ENCODE results near the gene MNX1.

Gene MNX1

DNA sequence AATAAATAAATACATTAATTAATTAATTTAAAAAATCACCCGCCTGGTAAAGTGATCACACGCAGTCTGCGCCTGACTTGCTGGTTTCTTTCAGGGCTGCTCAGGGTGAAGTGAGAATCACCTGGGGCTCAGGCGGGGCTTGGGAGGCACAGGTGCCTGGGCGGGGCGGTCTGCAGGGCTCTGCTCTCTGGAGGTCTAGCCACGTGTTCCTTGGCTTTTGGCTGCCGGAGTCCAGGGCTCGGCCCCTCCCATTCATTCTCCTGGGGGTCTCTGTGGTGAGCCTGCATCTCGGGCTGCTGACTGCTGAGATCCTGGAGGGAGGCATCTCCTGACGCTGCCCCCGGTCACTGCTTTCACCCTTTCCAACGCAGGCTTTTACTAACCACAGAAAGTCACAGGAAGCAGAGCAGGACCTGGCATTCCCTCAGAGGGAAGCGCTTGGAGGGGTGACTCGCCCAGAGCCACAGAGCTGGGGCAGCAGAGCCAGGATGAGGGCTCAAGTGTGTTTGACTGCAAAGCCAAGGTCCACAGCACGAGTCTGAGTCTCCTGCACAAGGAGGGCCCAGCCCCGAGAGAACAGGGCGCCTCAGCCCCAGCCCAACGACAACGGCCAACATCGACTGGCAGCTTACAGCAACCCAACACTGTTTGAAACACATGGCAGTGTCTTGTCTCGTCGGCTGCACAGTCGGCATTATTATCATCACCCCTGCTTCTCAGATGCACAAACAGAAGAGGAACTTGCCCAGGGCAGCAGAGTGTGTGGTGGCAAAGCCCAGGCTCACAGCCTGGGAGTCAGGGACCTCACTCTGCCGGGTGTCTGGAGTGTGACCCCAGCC, 22.4 kb upstream of the MNX1 start:
- DNase-seq (ENCODE audit: low spot score) = peak; percentile 54

- no peak for DNase-seq (ENCODE audit: low spot score)
Observed at GRCh38 chr7:157032128-157032527, 21.7 kb upstream of the MNX1 start.

GRCh38 chr7:157028199-157028903, 17.9 kb upstream of the MNX1 start:
- no peak for DNase-seq (ENCODE audit: low spot score)

GRCh38 chr7:157027568-157028198, 17.2 kb upstream of the MNX1 start:
- DNase-seq (ENCODE audit: low spot score) = no peak

GRCh38 chr7:157024716-157025115, 14.3 kb upstream of the MNX1 start:
- no peak for DNase-seq (ENCODE audit: low spot score)

DNA sequence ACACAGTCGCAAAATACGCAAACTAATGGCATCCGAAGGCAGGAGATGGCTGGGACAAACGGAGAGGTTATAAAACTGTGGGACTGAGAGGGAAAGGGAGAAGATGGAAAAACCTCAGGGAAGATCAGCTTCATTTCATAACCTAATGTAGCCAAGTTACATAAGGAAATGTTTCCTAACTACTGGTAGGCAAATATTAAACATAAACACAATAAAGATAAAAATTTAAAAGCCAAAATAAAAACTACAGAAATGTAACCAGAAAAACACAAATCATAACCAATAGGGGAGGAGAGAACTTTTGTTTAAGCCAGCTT, 13.1 kb upstream of the MNX1 start:
- DNase-seq (ENCODE audit: low spot score) = no peak

- DNase-seq (ENCODE audit: low spot score) = no peak
Observed at GRCh38 chr7:157022681-157023588, 12.5 kb upstream of the MNX1 start.

DNA sequence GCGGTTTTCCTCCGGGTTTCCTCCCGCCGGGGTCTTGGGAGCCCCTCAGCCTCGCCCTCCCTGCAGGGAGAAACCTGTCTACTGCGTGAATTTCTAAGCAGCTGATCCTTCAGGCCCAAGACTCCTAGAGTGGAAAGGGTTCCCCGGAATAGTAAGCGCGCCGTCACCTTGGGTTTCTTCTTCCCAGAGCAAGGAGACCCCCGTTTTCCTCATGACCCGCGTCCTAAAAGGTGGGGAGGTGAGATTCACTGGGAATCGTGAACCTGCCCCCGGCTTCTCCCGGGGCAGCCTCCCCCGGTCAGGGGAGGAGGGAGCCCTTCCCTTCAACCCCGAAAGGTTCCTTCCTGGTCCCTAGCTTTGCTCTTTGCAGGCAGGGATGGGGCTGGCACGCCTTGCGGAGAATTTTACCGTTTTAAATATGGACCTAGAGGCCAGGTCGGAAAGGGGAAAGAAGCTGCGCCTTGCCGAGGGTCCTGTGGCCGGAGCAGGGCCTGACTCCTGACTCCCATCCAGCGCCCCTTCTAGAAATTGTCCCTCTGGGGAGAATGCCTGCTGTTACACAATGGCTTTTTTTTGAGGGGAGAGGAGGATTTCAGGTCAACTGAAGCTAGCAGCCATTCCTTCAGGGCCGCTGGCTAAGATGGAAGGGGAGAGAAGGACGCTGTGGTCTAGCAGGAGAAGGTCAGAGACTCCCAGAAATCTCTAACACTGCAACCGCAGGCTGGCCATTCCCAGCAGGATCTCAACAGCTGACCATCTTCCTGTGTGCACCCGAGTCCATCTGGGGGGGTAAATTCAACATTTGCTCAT, 11.6 kb upstream of the MNX1 start:
- no peak for DNase-seq (ENCODE audit: low spot score)

DNA sequence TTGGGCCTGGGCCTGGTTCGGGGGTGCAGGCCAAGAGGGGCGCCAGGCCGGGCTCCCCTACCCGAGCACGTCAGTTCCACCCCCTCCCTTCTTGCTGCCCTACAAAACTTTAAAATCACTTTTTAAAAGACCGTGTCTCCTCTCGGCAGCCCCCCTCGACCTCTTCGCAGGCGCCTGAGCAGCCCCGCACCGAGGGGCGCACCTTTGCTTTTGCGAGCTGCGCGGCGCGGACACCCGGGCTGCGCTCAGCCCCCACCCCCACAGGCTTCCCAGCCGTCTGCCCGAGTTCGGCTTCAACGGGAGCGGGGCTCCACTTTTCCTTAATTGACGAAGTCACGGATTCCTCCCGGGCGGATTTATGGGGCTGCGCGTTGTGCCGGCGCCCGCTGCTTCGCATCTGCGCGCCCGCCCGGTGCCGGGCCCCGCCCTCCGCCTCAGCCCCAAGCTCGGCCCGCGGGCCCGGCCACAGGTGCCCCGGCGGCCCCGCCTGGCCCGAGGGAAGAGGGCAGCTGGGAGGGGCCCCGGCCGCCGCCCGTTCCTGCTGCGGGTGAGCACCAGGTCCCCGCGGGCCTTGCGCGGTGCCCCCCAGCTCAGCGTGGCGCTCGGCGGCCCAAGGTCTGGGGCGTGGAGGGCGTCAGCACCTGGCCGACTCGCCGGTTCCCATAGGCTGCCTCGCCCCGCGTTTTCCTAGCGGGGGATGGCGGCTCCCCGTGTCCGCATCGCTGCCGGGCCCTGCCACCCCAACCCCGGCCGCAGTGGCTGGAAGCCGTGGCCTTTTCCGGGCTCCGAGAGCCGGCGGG, 10.8 kb upstream of the MNX1 start:
- no peak for DNase-seq (ENCODE audit: low spot score)

GRCh38 chr7:157020514-157021070, 10.1 kb upstream of the MNX1 start:
- DNase-seq (ENCODE audit: low spot score) = no peak

- DNase-seq (ENCODE audit: low spot score) = no peak
Observed at GRCh38 chr7:157019718-157020451, 9.4 kb upstream of the MNX1 start.

DNA sequence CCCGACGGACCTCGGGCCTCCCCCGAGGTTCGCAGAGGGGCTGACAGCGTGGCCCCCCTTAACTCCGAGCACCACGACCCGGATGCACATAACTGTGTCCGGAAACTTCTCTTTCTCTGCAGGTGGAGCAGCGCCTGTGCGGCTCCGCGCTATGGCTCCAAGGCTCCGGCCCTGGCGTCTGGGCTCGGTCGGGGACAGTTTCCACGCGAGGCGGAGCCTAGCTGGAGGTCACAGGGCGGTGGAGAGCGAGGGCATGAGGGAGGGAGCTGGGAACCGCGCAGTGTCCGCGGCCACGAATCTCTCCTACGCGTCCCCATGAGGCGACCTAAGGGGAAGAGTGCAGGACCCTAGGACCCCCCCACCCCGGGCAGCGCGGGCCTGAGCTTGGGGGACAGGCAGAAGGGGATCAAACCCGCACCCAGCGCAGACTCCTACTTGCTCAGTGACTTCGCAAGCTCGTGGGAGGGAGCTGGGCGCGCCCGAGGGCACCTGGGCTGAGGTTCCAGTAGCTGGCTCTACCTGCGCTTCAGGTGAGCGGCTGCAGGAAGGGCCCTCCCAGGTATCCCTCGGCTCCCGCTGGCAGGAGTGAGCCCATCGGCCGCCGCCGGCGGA, 8.6 kb upstream of the MNX1 start:
- no peak for DNase-seq (ENCODE audit: low spot score)

DNA sequence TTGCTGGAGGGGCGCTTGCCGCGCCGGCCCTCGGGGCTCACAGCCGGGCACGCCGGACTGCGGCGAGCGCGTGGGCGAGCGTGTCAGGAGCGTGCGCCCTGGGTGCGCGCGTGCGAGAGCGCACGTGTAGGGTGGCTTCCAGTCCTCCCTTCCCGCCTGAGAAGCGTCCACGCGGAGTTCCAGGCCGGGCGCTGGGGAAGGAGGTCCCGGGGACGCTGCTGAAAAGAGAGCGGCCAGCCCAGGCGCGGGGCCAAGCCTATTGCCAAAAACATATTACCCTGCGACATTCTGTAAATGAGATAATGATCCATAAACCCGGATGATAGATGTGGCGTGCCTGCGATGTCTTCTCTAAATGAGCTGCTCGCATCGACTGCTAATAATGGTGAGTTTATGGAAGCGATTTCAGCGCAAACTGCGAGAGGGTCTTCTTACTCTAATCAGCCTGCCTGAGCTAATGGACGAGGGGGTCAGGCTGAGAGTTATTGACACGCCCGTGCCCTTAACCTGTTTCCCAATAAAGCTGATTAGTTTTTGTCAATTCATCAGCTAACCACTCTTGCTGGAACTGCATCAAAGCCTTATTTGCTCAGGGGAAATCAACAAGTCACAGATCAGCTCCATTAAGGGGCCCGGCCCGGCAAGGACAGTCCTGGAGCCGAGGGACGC, 8.0 kb upstream of the MNX1 start:
- DNase-seq (ENCODE audit: low spot score) = no peak

GRCh38 chr7:157017603-157018327, 7.3 kb upstream of the MNX1 start:
- no peak for DNase-seq (ENCODE audit: low spot score)

- DNase-seq (ENCODE audit: low spot score) = no peak
Observed at GRCh38 chr7:157017149-157017548, 6.7 kb upstream of the MNX1 start.

DNA sequence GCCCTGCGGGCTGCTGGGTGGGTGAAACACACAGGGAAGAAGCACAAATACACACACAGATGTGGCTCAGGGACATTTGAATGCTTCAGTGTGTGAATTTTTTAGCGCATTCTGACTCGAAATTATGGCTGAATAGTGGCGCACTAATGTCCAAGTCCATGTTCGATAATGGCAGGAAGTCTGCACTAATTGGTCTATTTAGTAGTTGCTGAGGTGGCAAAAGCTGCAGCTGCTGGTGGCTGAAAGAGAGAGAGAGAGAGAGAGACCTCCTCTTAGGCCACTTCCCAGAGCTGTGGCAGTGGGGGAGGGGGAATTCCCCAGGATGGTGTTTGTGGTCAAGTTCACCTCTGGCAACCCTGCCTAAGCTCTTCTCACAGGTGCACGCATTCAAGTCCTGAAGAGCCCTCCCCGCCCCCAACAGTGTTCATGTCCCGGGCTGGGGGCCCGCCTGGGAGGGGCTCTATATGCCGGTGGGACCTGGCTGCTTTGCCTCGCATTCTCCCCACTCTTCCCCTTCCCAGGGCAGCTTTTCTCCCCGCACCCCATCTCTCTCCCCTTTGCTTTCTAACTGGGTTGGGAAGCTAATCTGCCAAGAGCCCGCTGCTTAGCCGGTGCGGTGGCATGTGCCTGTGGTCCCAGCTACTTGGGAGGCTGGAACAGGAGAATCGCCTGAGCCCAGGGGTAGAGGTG, 6.0 kb upstream of the MNX1 start:
- DNase-seq (ENCODE audit: low spot score) = peak; percentile 49

DNA sequence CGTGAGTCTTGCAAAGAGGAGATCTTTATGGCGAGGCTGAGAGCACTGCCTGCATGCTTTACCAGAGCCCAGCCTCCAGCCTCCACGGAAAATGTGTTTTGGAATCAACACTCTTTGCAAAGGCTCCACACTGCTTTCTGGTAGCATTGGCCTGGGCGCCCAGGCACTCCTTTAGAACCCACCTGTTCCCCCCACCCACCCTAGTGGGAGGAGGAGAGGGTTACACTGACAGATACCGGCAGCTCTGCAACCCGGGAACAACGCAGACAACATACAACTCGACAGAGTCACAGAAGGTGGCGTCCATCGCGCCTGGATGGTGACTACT, 5.5 kb upstream of the MNX1 start:
- no peak for DNase-seq (ENCODE audit: low spot score)
